Measurements from ENCODE around the gene NIPAL3.
"Not testable (repeated sequence)": the region's sequence is repeated elsewhere in the genome, so short reads cannot be mapped to it uniquely, and the experiment has no call there.

The NIPAL3 gene

GRCh38 chr1:24451746-24452145 lies 36.1 kb downstream of the NIPAL3 start:
- in situ Hi-C loops (cut with MboI; ENCODE audit: low sequenced_read_pairs), result no loop called here

GRCh38 chr1:24452922-24453485 lies 37.4 kb downstream of the NIPAL3 start:
- in situ Hi-C loops (cut with MboI; ENCODE audit: low sequenced_read_pairs), result no loop called here

- in situ Hi-C loops (cut with MboI; ENCODE audit: low sequenced_read_pairs), result no loop called here
Observed at GRCh38 chr1:24454673-24455072, 39.1 kb downstream of the NIPAL3 start.

- in situ Hi-C loops (cut with MboI; ENCODE audit: low sequenced_read_pairs), result no loop called here
Observed at GRCh38 chr1:24455272-24455671, 39.7 kb downstream of the NIPAL3 start.

- in situ Hi-C loops (cut with MboI; ENCODE audit: low sequenced_read_pairs), result no loop called here
Observed at GRCh38 chr1:24457866-24458265, 42.3 kb downstream of the NIPAL3 start.

GRCh38 chr1:24459551-24460266 lies 44.1 kb downstream of the NIPAL3 start:
- in situ Hi-C loops (cut with MboI; ENCODE audit: low sequenced_read_pairs), result no loop called here

- in situ Hi-C loops (cut with MboI; ENCODE audit: low sequenced_read_pairs), result not testable (repeated sequence)
Observed at GRCh38 chr1:24462128-24462527, 46.5 kb downstream of the NIPAL3 start.

- in situ Hi-C loops (cut with MboI; ENCODE audit: low sequenced_read_pairs), result no loop called here
Observed at GRCh38 chr1:24463776-24464735, 48.5 kb downstream of the NIPAL3 start.

- in situ Hi-C loops (cut with MboI; ENCODE audit: low sequenced_read_pairs), result no loop called here
Observed at GRCh38 chr1:24465099-24465498, 49.5 kb downstream of the NIPAL3 start.

- in situ Hi-C loops (cut with MboI; ENCODE audit: low sequenced_read_pairs), result no loop called here
Observed at GRCh38 chr1:24465638-24466037, 50.0 kb downstream of the NIPAL3 start.

- in situ Hi-C loops (cut with MboI; ENCODE audit: low sequenced_read_pairs), result no loop called here
Observed at GRCh38 chr1:24468685-24469316, 53.2 kb downstream of the NIPAL3 start.

GRCh38 chr1:24470592-24470991 lies 55.0 kb downstream of the NIPAL3 start:
- in situ Hi-C loops (cut with MboI; ENCODE audit: low sequenced_read_pairs), result no loop called here

GRCh38 chr1:24472527-24473251 lies 57.1 kb downstream of the NIPAL3 start:
- in situ Hi-C loops (cut with MboI; ENCODE audit: low sequenced_read_pairs), result no loop called here

GRCh38 chr1:24474193-24474592 lies 58.6 kb downstream of the NIPAL3 start:
- in situ Hi-C loops (cut with MboI; ENCODE audit: low sequenced_read_pairs), result no loop called here

- in situ Hi-C loops (cut with MboI; ENCODE audit: low sequenced_read_pairs), result no loop called here
Observed at GRCh38 chr1:24475700-24476099, 60.1 kb downstream of the NIPAL3 start.

- in situ Hi-C loops (cut with MboI; ENCODE audit: low sequenced_read_pairs), result no loop called here
Observed at GRCh38 chr1:24476571-24476970, 61.0 kb downstream of the NIPAL3 start.

GRCh38 chr1:24477309-24477708 lies 61.7 kb downstream of the NIPAL3 start:
- in situ Hi-C loops (cut with MboI; ENCODE audit: low sequenced_read_pairs), result no loop called here

- in situ Hi-C loops (cut with MboI; ENCODE audit: low sequenced_read_pairs), result no loop called here
Observed at GRCh38 chr1:24481101-24481500, 65.5 kb downstream of the NIPAL3 start.

GRCh38 chr1:24481843-24482610 lies 66.4 kb downstream of the NIPAL3 start:
- in situ Hi-C loops (cut with MboI; ENCODE audit: low sequenced_read_pairs), result no loop called here

- in situ Hi-C loops (cut with MboI; ENCODE audit: low sequenced_read_pairs), result no loop called here
Observed at GRCh38 chr1:24483441-24483840, 67.8 kb downstream of the NIPAL3 start.
